AG04449 (cell line): ENCODE data around the gene RRH.

Source experiments
- CTCF ChIA-PET: fragments of 350-600 bp; formaldehyde crosslinking; extraction: SDS; loops from one replicate; lab custom pipeline; 2021; ENCODE audit warnings: antibody characterized with exemption; lab: Yijun Ruan, JAX
- POLR2A ChIA-PET: fragments of 400-600, 350-600 bp; formaldehyde crosslinking; extraction: SDS; loops from one replicate; lab custom pipeline; 2020; ENCODE audit warnings: antibody characterized with exemption, inconsistent platforms; lab: Yijun Ruan, JAX
- DNase-seq: peaks from one replicate; pipeline ENCODE4 v3.0.0-alpha.2; 2010; ENCODE audit warnings: low read depth, low spot score
- H3K4me3 ChIP-seq: 2 replicates; pipeline ENCODE4 v1.5.1; 2011; ENCODE audit warnings: low read depth, mild to moderate bottlenecking, control low read depth, low read length
- CTCF ChIP-seq: IDR thresholded peaks from one replicate; pipeline ENCODE4 v1.5.1; 2011; ENCODE audit warnings: mild to moderate bottlenecking, moderate library complexity, low read length, control low read depth, inconsistent platforms; ENCODE audit not compliant: insufficient read depth; ENCODE audit errors: missing control alignments

The RRH gene

GRCh38 chr4:109811707-109812106 lies 16.1 kb upstream of the RRH start:
- DNase-seq = no peak
- ChIA-PET CTCF (interaction anchor here (1.6 kb wide), 1 partner anchor 7 kb away, joined by 4 read pairs; no protein-coding TSS in a partner anchor), POLR2A (no interaction called here)
- H3K4me3 ChIP-seq = no peak overlapping the region
- no peak for TF ChIP-seq CTCF

GRCh38 chr4:109815151-109816081 lies 12.4 kb upstream of the RRH start, which contains the start of gene GAR1:
TSS of gene GAR1 (plus strand) at chr4:109815762. CDS start at chr4:109816165, 403 bp downstream.
- no peak for TF ChIP-seq CTCF
- ChIA-PET CTCF (interaction anchor here (0.6 to 2.8 kb wide), 7 partner anchors 11 to 394 kb away, joined by 3 to 27 read pairs (median 4); partner anchors contain the start of genes CASP6 and RRH), POLR2A (no interaction called here)
- H3K4me3 ChIP-seq = peak within 1 kb of the TSS; percentile 98
- peak; percentile 46 for DNase-seq

GRCh38 chr4:109816082-109816442 lies 11.7 kb upstream of the RRH start:
- DNase-seq = no peak
- no peak for TF ChIP-seq CTCF
- CTCF ChIA-PET = interaction anchor here (0.6 to 2.8 kb wide), 6 partner anchors 11 to 394 kb away, joined by 4 to 27 read pairs (median 6); partner anchors contain the start of genes CASP6 and RRH

GRCh38 chr4:109816894-109817293 lies 10.9 kb upstream of the RRH start:
- peak overlapping the region; percentile 98 for H3K4me3 ChIP-seq
- no peak for DNase-seq
- ChIA-PET POLR2A (no interaction called here), CTCF (interaction anchor here (0.6 to 2.8 kb wide), 8 partner anchors 10 to 395 kb away, joined by 3 to 27 read pairs (median 4); partner anchors contain the start of genes CASP6 and RRH)
- TF ChIP-seq CTCF = no peak

More at GRCh38 chr4:109816082-109816442, 11.7 kb upstream of the RRH start:
- H3K4me3 ChIP-seq = peak overlapping the region; percentile 98
- POLR2A ChIA-PET = no interaction called here

- DNase-seq = no peak
- no peak for TF ChIP-seq CTCF
- CTCF ChIA-PET = interaction anchor here (1.2 to 2.8 kb wide), 4 partner anchors 8 to 391 kb away, joined by 3 to 27 read pairs (median 7); partner anchors contain the start of gene RRH
- no peak overlapping the region for H3K4me3 ChIP-seq
- POLR2A ChIA-PET = no interaction called here
These were observed 9.5 kb upstream of the RRH start for GRCh38 chr4:109818268-109818667.

GRCh38 chr4:109820563-109820962 lies 7.2 kb upstream of the RRH start:
- CTCF ChIA-PET = interaction anchor here (2.3 kb wide), 1 partner anchor 395 kb away, joined by 6 read pairs; no protein-coding TSS in a partner anchor
- no peak for DNase-seq
- TF ChIP-seq CTCF = no peak
- H3K4me3 ChIP-seq = no peak overlapping the region
- POLR2A ChIA-PET = no interaction called here
